PC-3 (cell line): Measurements from ENCODE around the gene MAD1L1. TPM values are rescaled to one million over a fixed set of nuclear protein-coding genes. Genes with fewer than 3 reads are reported as not detected.

ENCODE experiments used
- ATAC-seq: fragments of 200-7000 bp; cut with Tn5 transposase; 2 replicates; pipeline ENCODE4 v1.9.1; 2020; ENCODE audit warnings: mild to moderate bottlenecking, moderate library complexity
- BruUV-seq: library from RNA; stranded (reverse); fragments of 400-500 nt; replicated peaks from 2 replicates; lab custom pipeline; 2021; lab: Mats Ljungman, UMichigan
- CTCF ChIA-PET: fragments of 300-600 bp; sonication (Branson Sonifier 250); formaldehyde crosslinking; loops from one replicate; lab custom pipeline; 2022; ENCODE audit warnings: antibody characterized with exemption; lab: Charles Lee
- POLR2A ChIA-PET: fragments of 300-600 bp; sonication (Branson Sonifier 250); formaldehyde crosslinking; loops from one replicate; lab custom pipeline; 2022; ENCODE audit warnings: antibody characterized with exemption; ENCODE audit not compliant: unreplicated experiment; lab: Charles Lee
- DNase-seq: peaks from one replicate; pipeline ENCODE4 v3.0.0-alpha.2; 2015
- H2AFZ ChIP-seq: fragments of 300-600 bp; sonication (generic); 2 replicates; pipeline ENCODE4 v1.6.0; 2016; ENCODE audit warnings: antibody characterized with exemption, low read length
- H3F3A ChIP-seq: fragments of 300-600 bp; sonication (generic); one replicate; pipeline ENCODE4 v1.6.0; 2017; ENCODE audit warnings: antibody characterized with exemption, low read length, control low read depth, mild to moderate bottlenecking; ENCODE audit not compliant: unreplicated experiment
- H3K27ac ChIP-seq: fragments of 300-600 bp; sonication (generic); 2 replicates; pipeline ENCODE4 v1.5.1; 2016; ENCODE audit warnings: mild to moderate bottlenecking, low read length
- H3K27me3 ChIP-seq: fragments of 300-600 bp; sonication (generic); 2 replicates; pipeline ENCODE4 v1.6.1; 2016; ENCODE audit warnings: low read length, mixed read lengths
- H3K36me3 ChIP-seq: fragments of 300-600 bp; sonication (generic); 2 replicates; pipeline ENCODE4 v1.6.1; 2016; ENCODE audit warnings: low read depth, mixed run types, low read length, mixed read lengths
- H3K4me1 ChIP-seq: fragments of 300-600 bp; sonication (generic); 2 replicates; pipeline ENCODE4 v1.5.1; 2016; ENCODE audit warnings: low read length; ENCODE audit not compliant: insufficient read depth
- H3K4me2 ChIP-seq: fragments of 300-600 bp; sonication (generic); 2 replicates; pipeline ENCODE4 v1.6.0; 2016; ENCODE audit warnings: low read length
- H3K4me3 ChIP-seq: fragments of 300-600 bp; sonication (generic); 2 replicates; pipeline ENCODE4 v1.5.1; 2016; ENCODE audit warnings: mild to moderate bottlenecking, low read length, mixed read lengths
- H3K79me2 ChIP-seq: fragments of 300-600 bp; sonication (generic); 2 replicates; pipeline ENCODE4 v1.6.1; 2017; ENCODE audit warnings: low read length, mixed read lengths
- H3K9ac ChIP-seq: fragments of 300-600 bp; sonication (generic); 2 replicates; pipeline ENCODE4 v1.6.0; 2016; ENCODE audit warnings: mild to moderate bottlenecking, low read length
- H3K9me2 ChIP-seq: fragments of 300-600 bp; sonication (generic); replicated peaks from 2 replicates; pipeline ENCODE4 v1.6.1; 2016; ENCODE audit warnings: mixed run types, low read length, mixed read lengths
- H3K9me3 ChIP-seq: fragments of 300-600 bp; sonication (generic); 2 replicates; pipeline ENCODE4 v1.6.1; 2016; ENCODE audit warnings: low read length, mixed read lengths
- H4K20me1 ChIP-seq: fragments of 300-600 bp; sonication (generic); 2 replicates; pipeline ENCODE4 v1.6.1; 2016; ENCODE audit warnings: low read length, mixed read lengths
- EZH2 ChIP-seq: fragments of 300-600 bp; sonication (generic); IDR thresholded peaks from one replicate; pipeline ENCODE4 v1.6.1; 2017; ENCODE audit warnings: antibody characterized with exemption, mild to moderate bottlenecking, low read length; ENCODE audit not compliant: unreplicated experiment
- EZH2phosphoT487 ChIP-seq: fragments of 300-600 bp; sonication (generic); IDR thresholded peaks from 2 replicates; pipeline ENCODE4 v1.6.1; 2018; ENCODE audit warnings: mild to moderate bottlenecking, antibody characterized with exemption, low read length, borderline replicate concordance
- intact Hi-C: fragments of 100-400 bp; cut with micrococcal nuclease; formaldehyde crosslinking; loops from 2 replicates; pipeline ENCODE4 v1.9.0; 2023
- total RNA-seq: library from RNA; depleted of rRNA; stranded (reverse); fragments of >200 nt; gene quantifications from 2 replicates; pipeline ENCODE4 v1.2.3, GENCODE V29; 2014
- TF ChIP-seq, protein P1 (sequence below): fragments of 300-600 bp; sonication (generic); conservative IDR thresholded peaks from 2 replicates; pipeline ENCODE4 v1.5.1; 2017; ENCODE audit warnings: antibody characterized with exemption, low read depth, mild to moderate bottlenecking, low read length

Gene MAD1L1
- total RNA-seq, 1 experiment from 2014 or later = 88.4 TPM

DNA sequence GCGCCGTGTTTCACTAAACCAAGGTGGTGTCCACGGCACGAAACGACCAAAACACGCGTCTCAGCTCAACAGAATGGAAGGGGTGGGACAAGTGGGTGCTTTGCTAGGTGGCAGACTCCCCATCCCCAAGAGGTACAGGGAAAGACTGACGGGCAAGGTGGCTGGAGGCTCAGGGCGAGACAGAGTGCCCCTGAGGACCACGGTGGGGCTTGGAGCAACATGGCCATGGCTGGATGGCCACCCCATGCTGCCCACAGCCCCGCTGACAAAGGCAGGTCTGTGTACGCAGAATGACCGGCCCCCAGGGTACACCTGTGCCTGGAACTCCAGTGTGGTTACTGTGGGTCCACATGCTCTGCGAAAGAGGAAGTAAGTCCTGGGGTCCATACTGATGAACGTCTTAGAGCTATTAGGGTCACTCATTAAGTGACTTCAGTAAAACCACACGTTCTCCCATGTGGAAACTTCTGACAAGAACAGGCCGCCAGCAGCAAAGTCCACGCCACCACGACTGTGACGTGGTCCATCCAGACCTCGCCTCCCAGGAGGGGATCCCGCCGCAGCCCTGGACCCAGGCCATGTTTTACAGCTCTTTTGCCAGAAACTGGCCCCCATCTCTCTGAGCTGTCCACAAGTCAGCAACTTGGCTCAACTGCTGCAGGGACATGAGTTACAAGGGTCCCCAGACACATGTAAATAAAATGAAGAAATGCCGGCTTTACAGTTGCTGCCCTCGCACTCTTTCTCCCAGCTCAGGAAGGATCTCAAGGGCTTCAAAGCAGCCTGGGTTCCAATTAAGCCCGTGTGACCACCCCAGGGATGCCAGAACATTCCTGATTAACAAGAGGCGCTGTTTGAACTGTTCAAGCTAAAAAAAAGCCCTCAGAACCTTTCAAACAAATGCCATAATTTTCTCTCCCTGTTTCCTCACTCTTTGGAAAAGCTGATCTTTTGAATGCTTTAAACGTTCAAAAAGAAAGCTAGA lies 66.8 kb downstream of the MAD1L1 start:
- Histone ChIP-seq H3K9ac (no peak overlapping the region), H3K9me3 (no peaks in the 10 kb centered on the region), H3K4me2 (no peak overlapping the region), H3F3A (no peaks in the 10 kb centered on the region), H3K4me1 (no peaks in the 10 kb centered on the region), H4K20me1 (no peaks in the 10 kb centered on the region), H3K79me2 (no peaks in the 10 kb centered on the region), H3K27ac (no peak overlapping the region), H3K9me2 (no peaks in the 10 kb centered on the region), H3K4me3 (no peak overlapping the region), H2AFZ (no peak overlapping the region), H3K36me3 (no peaks in the 10 kb centered on the region), H3K27me3 (no peaks in the 10 kb centered on the region)
- DNase-seq = no peak
- ChIA-PET CTCF (no interaction called here), POLR2A (interaction anchor here (0.7 kb wide), 1 partner anchor 184 kb away, joined by 5 read pairs; no protein-coding TSS in a partner anchor)
- intact Hi-C loops = no loop called here
- ATAC-seq = no peak
- BruUV-seq = no TSS peak
- TF ChIP-seq, protein P1, sequence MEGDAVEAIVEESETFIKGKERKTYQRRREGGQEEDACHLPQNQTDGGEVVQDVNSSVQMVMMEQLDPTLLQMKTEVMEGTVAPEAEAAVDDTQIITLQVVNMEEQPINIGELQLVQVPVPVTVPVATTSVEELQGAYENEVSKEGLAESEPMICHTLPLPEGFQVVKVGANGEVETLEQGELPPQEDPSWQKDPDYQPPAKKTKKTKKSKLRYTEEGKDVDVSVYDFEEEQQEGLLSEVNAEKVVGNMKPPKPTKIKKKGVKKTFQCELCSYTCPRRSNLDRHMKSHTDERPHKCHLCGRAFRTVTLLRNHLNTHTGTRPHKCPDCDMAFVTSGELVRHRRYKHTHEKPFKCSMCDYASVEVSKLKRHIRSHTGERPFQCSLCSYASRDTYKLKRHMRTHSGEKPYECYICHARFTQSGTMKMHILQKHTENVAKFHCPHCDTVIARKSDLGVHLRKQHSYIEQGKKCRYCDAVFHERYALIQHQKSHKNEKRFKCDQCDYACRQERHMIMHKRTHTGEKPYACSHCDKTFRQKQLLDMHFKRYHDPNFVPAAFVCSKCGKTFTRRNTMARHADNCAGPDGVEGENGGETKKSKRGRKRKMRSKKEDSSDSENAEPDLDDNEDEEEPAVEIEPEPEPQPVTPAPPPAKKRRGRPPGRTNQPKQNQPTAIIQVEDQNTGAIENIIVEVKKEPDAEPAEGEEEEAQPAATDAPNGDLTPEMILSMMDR = no peak
- TF ChIP-seq EZH2 (no peak), EZH2phosphoT487 (no peak)

DNA sequence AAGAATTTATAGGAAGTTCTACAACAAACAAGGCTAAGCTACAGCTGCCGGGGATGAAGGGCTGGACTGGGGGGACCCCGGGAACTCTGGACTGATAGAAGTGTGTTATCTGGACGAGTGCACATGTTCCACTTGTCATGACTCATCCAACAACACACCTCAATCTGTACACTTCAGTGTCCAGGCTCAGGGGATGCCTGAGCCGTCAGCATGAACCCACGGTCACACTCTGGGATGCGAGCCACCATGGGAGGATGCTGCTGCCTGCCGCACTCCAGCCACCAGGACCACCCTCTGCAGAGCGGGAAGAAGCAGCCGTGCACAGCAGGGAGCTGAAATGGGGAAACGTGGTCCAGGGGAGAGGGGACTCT lies 67.5 kb downstream of the MAD1L1 start:
- Histone ChIP-seq H3K9me3 (no peaks in the 10 kb centered on the region), H3K9ac (no peak overlapping the region), H2AFZ (no peak overlapping the region), H4K20me1 (no peaks in the 10 kb centered on the region), H3F3A (no peaks in the 10 kb centered on the region), H3K4me2 (no peak overlapping the region), H3K9me2 (no peaks in the 10 kb centered on the region), H3K79me2 (no peaks in the 10 kb centered on the region), H3K27ac (no peak overlapping the region), H3K4me3 (no peak overlapping the region), H3K4me1 (no peaks in the 10 kb centered on the region), H3K27me3 (no peaks in the 10 kb centered on the region), H3K36me3 (no peaks in the 10 kb centered on the region)
- ATAC-seq = no peak
- intact Hi-C loops = no loop called here
- no TSS peak for BruUV-seq
- ChIA-PET CTCF (no interaction called here), POLR2A (interaction anchor here (0.7 kb wide), 1 partner anchor 183 kb away, joined by 5 read pairs; no protein-coding TSS in a partner anchor)
- TF ChIP-seq EZH2 (no peak), EZH2phosphoT487 (no peak)
- TF ChIP-seq, protein P1 = no peak
- no peak for DNase-seq

DNA sequence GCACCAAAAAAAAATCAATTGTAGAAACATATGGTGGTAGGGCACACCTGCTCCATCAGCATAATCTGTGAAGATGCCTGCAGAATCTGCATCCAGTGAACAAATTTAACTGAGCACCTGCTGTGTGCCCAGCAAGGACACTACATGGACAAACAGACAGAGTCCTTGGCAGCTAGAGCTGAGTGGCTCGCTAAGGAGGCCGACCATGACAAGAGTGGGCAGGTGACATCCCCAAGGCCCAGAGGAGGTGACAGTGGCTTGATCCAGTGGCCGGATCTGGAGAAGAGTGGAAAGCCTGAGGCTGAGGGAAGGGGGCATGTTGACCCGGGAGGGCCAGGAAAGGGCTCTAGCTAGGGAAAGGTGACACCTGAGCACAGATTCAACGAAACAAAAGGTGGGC lies 68.1 kb downstream of the MAD1L1 start:
- CTCF ChIA-PET = no interaction called here

More for the DNA sequence above, 68.1 kb downstream of the MAD1L1 start:
- no peaks in the 10 kb centered on the region for H3K27me3 ChIP-seq
- no peak overlapping the region for H3K4me3 ChIP-seq
- H3K4me1 ChIP-seq = no peaks in the 10 kb centered on the region
- H3K4me2 ChIP-seq = no peak overlapping the region
- POLR2A ChIA-PET = no interaction called here
- BruUV-seq = no TSS peak
- no peak overlapping the region for H2AFZ ChIP-seq
- TF ChIP-seq, protein P1 = no peak
- no peak for TF ChIP-seq EZH2phosphoT487
- no peaks in the 10 kb centered on the region for H3K36me3 ChIP-seq
- H3K9me3 ChIP-seq = no peaks in the 10 kb centered on the region
- H3K9ac ChIP-seq = no peak overlapping the region
- ATAC-seq (no peak), DNase-seq (no peak)
- no peaks in the 10 kb centered on the region for H3K9me2 ChIP-seq
- H3F3A ChIP-seq = no peaks in the 10 kb centered on the region
- intact Hi-C loops = no loop called here
- H4K20me1 ChIP-seq = no peaks in the 10 kb centered on the region
- H3K79me2 ChIP-seq = no peaks in the 10 kb centered on the region
- no peak overlapping the region for H3K27ac ChIP-seq
